SK-N-SH treated with all-trans-retinoic acid at 6 μM for 48 hours (cell line): Measurements from ENCODE around the gene PRR22.

Experiments
- CREB5 ChIP-seq: fragments of 250-450 bp; sonication (Bioruptor Pico); IDR thresholded peaks from 2 replicates; pipeline ENCODE4 v1.5.1; 2020; ENCODE audit warnings: low read depth, mild to moderate bottlenecking, moderate library complexity
- CSDC2 ChIP-seq: fragments of 250-450 bp; sonication (Bioruptor Pico); IDR thresholded peaks from 2 replicates; pipeline ENCODE4 v1.5.0; 2020; ENCODE audit warnings: mild to moderate bottlenecking, moderate library complexity
- OSR1 ChIP-seq: fragments of 250-450 bp; sonication (Bioruptor Pico); IDR thresholded peaks from 2 replicates; pipeline ENCODE4 v1.8.0; 2022; ENCODE audit warnings: moderate library complexity, mild to moderate bottlenecking, inconsistent platforms
- PATZ1 ChIP-seq: fragments of 250-450 bp; sonication (Bioruptor Pico); IDR thresholded peaks from 2 replicates; pipeline ENCODE4 v1.8.0; 2020; ENCODE audit warnings: mild to moderate bottlenecking, moderate library complexity, borderline replicate concordance
- PPARA ChIP-seq: fragments of 250-450 bp; sonication (Bioruptor Pico); IDR thresholded peaks from 2 replicates; pipeline ENCODE4 v1.5.0; 2020; ENCODE audit warnings: mild to moderate bottlenecking, borderline replicate concordance
- RARB ChIP-seq: fragments of 250-450 bp; sonication (Bioruptor Pico); IDR thresholded peaks from 2 replicates; pipeline ENCODE4 v1.8.0; 2021; ENCODE audit warnings: mild to moderate bottlenecking, moderate library complexity
- TOX ChIP-seq: fragments of 250-450 bp; sonication (Bioruptor Pico); IDR thresholded peaks from 2 replicates; pipeline ENCODE4 v1.8.0; 2021; ENCODE audit warnings: mild to moderate bottlenecking, moderate library complexity, borderline replicate concordance
- ZFP3 ChIP-seq: fragments of 250-450 bp; sonication (Bioruptor Pico); IDR thresholded peaks from 2 replicates; pipeline ENCODE4 v1.5.0; 2020; ENCODE audit warnings: mild to moderate bottlenecking, moderate library complexity
- ZNF565 ChIP-seq: fragments of 450-650 bp; formaldehyde crosslinking; conservative IDR thresholded peaks from 2 replicates; pipeline ENCODE4 v1.5.0; 2020; ENCODE audit warnings: low read depth, mild to moderate bottlenecking, moderate library complexity
- ZNF8 ChIP-seq: fragments of 450-650 bp; formaldehyde crosslinking; IDR thresholded peaks from 2 replicates; pipeline ENCODE4 v1.5.0; 2020; ENCODE audit warnings: mild to moderate bottlenecking, moderate library complexity

GRCh38 chr19:5806133-5806489 is 21.6 kb upstream of the PRR22 start:
- TF ChIP-seq CREB5 (CRISPR knock-in tag): no peak
- no peak for TF ChIP-seq TOX (CRISPR knock-in tag)
- TF ChIP-seq PPARA (CRISPR knock-in tag): no peak
- TF ChIP-seq PATZ1: no peak
- TF ChIP-seq CSDC2: no peak
- TF ChIP-seq ZNF8 (CRISPR knock-in tag): no peak
- TF ChIP-seq ZFP3 (CRISPR knock-in tag): no peak
- TF ChIP-seq ZNF565 (CRISPR knock-in tag): no peak
- TF ChIP-seq RARB: no peak
- no peak for TF ChIP-seq OSR1 (CRISPR knock-in tag)
